AG09309 (cell line): ENCODE results near the gene ARHGAP26.

Experiments used
- DNase-seq: peaks from one replicate; pipeline ENCODE4 v3.0.0-alpha.2; 2010; ENCODE audit warnings: low read depth
- H3K4me3 ChIP-seq: 2 replicates; pipeline ENCODE4 v1.5.1; 2011; ENCODE audit warnings: mild to moderate bottlenecking, low read depth, low read length, moderate library complexity; ENCODE audit not compliant: control insufficient read depth
- CTCF ChIP-seq: IDR thresholded peaks from 2 replicates; pipeline ENCODE4 v1.5.1; 2011; ENCODE audit warnings: mild to moderate bottlenecking, low read depth, low read length, inconsistent platforms; ENCODE audit not compliant: insufficient read depth, control insufficient read depth; ENCODE audit errors: missing control alignments

Gene ARHGAP26

GRCh38 chr5:142911170-142911569 lies 141.0 kb downstream of the ARHGAP26 start:
- no peak for TF ChIP-seq CTCF
- no peak for DNase-seq
- no peak overlapping the region for H3K4me3 ChIP-seq

GRCh38 chr5:142911775-142912174 lies 141.6 kb downstream of the ARHGAP26 start:
- TF ChIP-seq CTCF = no peak
- no peak overlapping the region for H3K4me3 ChIP-seq
- DNase-seq = no peak

- no peak for DNase-seq
- H3K4me3 ChIP-seq = no peak overlapping the region
- TF ChIP-seq CTCF = peak; percentile 10
Observed at GRCh38 chr5:142913728-142914338, 143.7 kb downstream of the ARHGAP26 start.

- no peak for TF ChIP-seq CTCF
- no peak overlapping the region for H3K4me3 ChIP-seq
- DNase-seq = no peak
Observed at GRCh38 chr5:142915038-142915437, 144.9 kb downstream of the ARHGAP26 start.

- no peak overlapping the region for H3K4me3 ChIP-seq
- TF ChIP-seq CTCF = peak; percentile 62
- DNase-seq = no peak
Observed at GRCh38 chr5:142915813-142916424, 145.7 kb downstream of the ARHGAP26 start.

GRCh38 chr5:142918959-142919635 lies 148.9 kb downstream of the ARHGAP26 start:
- no peak for DNase-seq
- TF ChIP-seq CTCF = no peak
- H3K4me3 ChIP-seq = no peak overlapping the region
